ENCODE data around the gene SNX32. TPM values are rescaled to one million over a fixed set of nuclear protein-coding genes. Genes with fewer than 3 reads are reported as not detected.

Gene SNX32
- total and polyA plus RNA-seq, 9 of the 15 experiments (the other 6 are each of a cell fraction or from before 2014, with no cell fraction given), result 0.03 TPM; not detected in 7

DNA sequence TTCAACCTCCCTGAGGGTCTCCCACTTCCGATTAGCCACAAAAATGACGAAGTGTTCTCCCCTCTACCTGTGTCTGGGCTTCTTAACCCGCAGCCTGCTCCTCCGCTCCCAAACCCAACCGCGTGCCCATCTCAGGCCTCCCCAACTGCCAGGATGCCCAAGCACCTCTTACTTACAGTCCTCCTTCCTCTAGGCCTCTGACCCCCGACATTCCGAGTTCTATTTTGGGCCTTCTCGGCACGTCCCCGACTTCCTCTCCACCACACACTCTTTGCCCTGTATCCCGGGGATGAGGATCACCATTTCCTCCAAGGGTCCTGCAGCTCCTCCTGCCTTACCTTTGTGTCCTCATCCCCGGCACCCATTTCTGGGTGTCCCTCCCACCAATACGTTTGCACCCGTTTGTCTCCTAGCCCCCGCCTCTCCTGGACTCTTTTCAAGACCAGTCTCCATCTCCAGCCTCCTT lies 26.1 kb downstream of the SNX32 start (continued):
- no peak for TF ChIP-seq ARID4B (CRISPR knock-in tag; IDR thresholded peaks at IDR 0.05)
- TF ChIP-seq PTRF (tag; IDR thresholded peaks at IDR 0.05), result no peak
- TF ChIP-seq MBD1 (CRISPR knock-in tag; IDR thresholded peaks at IDR 0.05), result no peak
- 0 out of 2 replicates have a peak, but pooled peaks have one; percentile 7 for TF ChIP-seq ZBTB17 (CRISPR knock-in tag; IDR thresholded peaks at IDR 0.05)
- TF ChIP-seq RBM39 (optimal IDR thresholded peaks at IDR 0.05; ENCODE audit: low read depth, low read length), result no peak
- TF ChIP-seq ZNF830 (CRISPR knock-in tag; IDR thresholded peaks at IDR 0.05), result no peak
- peak; percentile 92; the same call in 1 of the 2 replicates for TF ChIP-seq HDGF (IDR thresholded peaks at IDR 0.05)
- TF ChIP-seq MCM5 (IDR thresholded peaks at IDR 0.05; ENCODE audit: low read depth), result no peak
- peak; percentile 67; the same call in 1 of the 2 replicates for TF ChIP-seq NKRF (IDR thresholded peaks at IDR 0.05; ENCODE audit: borderline replicate concordance)
- no peak for TF ChIP-seq ZNF174 (CRISPR knock-in tag; IDR thresholded peaks at IDR 0.05)
- no peak for TF ChIP-seq TAF9B (IDR thresholded peaks at IDR 0.05; ENCODE audit: partially characterized antibody)
- TF ChIP-seq PHTF2 (CRISPR knock-in tag; IDR thresholded peaks at IDR 0.05), result no peak
- no peak for TF ChIP-seq CCAR2 (IDR thresholded peaks at IDR 0.05; ENCODE audit: low read depth, low read length)
- TF ChIP-seq FIP1L1 (IDR thresholded peaks at IDR 0.05; ENCODE audit: low read depth, low read length, poor library complexity, severe bottlenecking), result no peak
- no peak for TF ChIP-seq BDP1 (IDR thresholded peaks at IDR 0.05; ENCODE audit: insufficient read depth, insufficient read length)
- TF ChIP-seq ZNF311 (CRISPR knock-in tag; IDR thresholded peaks at IDR 0.05), result peak; percentile 57; the same call in 1 of the 2 replicates
